ENCODE results near the gene RAET1G.
"Not testable (repeated sequence)": the region's sequence is repeated elsewhere in the genome, so short reads cannot be mapped to it uniquely, and the experiment has no call there.

The RAET1G gene

GRCh38 chr6:149934249-149935156, 11.6 kb upstream of the RAET1G start:
- peak; percentile 79 for DNase-seq (ENCODE audit: low spot score)

DNA sequence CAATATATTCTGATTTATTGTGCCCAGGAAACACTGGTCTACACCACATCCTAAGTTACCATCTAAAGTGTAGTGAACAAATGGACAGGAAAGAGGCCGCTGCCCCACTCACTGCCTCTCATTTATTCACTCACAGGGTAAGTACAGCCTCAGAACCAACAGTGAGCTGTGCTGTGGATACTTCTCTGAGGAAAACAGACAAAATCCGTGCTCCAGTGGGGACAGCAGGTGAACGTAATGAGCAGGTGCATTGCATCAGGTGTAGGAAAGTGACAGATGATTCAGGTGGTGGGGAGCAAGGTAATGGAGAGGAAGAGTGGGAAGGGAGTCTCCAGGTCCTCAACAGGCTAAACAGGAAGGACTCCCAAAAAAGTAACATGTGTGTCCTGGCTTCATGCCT, 10.5 kb upstream of the RAET1G start:
- no peak for DNase-seq (ENCODE audit: low spot score)

DNA sequence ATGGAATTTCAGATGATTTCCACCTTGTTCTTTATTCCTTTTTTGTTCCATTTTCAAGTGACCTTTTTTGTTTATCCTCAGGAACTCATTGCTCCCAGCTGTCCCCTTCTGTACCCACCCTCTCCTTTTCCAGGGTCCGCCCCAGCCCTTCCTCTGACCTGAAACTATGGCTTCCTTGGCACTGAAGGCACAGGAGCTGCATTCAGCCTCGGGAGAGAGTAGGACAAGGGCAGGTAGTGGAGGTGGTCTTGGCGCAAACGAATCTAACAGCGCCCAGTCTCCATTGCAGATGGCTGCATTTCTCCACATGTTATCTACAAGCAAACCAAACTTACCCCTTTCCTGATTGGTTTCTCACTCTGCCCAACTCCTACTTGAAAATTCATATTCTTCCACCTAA, 10.1 kb upstream of the RAET1G start:
- DNase-seq (ENCODE audit: low spot score): no peak

DNA sequence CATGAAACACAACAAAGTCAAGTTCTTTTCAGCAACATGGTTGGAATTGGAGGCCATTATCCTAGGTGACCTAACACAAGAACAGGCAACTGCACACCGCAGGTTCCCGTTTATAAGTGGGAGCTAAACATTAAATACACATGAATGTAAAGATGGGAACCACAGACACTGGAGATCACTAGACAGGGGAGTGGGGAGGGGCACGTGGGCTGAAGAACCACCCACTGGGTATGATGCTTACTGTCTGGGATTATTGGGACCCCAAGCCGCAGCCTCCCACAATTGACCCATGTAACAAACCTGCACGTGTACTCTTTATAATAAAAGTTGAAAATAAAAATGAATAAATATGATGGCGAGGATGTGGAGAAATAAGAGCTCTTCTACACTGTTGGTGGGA, 8.6 kb upstream of the RAET1G start:
- DNase-seq (ENCODE audit: low spot score): no peak

DNA sequence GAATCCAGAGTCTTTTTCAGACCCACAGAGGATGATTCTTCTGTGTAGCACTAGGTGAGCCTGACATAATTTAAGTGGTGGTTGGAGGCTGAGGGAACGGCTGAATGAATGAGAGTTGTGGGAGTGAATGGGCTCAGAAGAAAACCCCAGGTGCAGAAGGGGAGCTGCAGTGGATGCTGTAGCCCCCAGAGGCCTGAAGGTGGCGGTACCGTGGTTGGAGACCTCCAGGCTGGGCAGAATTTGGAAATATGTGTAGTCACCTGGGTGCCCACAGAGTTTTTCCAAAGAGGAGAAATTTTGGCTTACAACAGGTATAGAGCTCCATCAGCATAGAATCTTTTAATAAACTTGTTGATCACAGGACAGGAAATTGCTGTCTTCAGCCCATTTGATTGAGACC, 6.5 kb upstream of the RAET1G start:
- DNase-seq (ENCODE audit: low spot score): no peak

- DNase-seq (ENCODE audit: low spot score): not testable (repeated sequence)
These were observed 4.1 kb upstream of the RAET1G start for GRCh38 chr6:149927025-149927424.

GRCh38 chr6:149925974-149926777, 3.3 kb upstream of the RAET1G start:
- DNase-seq (ENCODE audit: low spot score): peak; percentile 79

DNA sequence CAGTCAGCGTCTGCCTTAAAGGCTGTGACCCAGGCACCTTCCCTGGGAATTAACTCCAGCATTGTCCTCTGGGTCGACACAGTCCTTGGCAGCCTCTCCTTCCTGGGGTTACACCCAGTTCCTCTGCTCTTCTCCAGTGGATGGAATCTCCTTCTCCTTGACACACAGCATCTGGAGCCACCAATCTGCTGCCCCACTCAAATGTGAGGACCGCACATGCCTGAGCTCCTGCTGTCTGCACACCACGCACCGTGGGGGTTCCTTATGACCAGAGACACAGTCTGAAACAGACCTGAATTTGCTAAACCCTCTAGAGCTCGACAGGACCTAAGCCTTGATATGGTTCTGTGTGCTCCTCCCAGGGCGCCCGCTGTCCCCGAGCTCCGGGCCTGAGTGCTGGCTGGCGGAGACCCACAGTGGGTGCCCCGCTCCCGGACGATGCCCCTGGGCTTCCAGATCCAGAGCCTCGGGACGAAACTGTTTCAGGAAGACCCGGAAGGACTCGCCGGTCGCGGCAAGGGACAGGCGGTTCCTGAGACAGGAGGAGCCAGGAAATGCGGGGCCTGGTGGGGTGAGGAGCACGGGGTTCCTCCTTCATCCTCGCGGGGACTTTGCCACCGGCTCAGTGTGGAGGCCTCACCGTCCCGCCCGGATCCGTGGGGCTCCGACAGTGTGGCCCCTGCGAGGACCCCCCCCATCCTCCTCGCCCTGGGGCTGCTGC, 2.5 kb upstream of the RAET1G start:
- DNase-seq (ENCODE audit: low spot score): no peak

- DNase-seq (ENCODE audit: low spot score): no peak
These were observed 2.0 kb upstream of the RAET1G start for GRCh38 chr6:149924933-149925252.

GRCh38 chr6:149924206-149924932, 1.4 kb upstream of the RAET1G start:
- no peak for DNase-seq (ENCODE audit: low spot score)

DNA sequence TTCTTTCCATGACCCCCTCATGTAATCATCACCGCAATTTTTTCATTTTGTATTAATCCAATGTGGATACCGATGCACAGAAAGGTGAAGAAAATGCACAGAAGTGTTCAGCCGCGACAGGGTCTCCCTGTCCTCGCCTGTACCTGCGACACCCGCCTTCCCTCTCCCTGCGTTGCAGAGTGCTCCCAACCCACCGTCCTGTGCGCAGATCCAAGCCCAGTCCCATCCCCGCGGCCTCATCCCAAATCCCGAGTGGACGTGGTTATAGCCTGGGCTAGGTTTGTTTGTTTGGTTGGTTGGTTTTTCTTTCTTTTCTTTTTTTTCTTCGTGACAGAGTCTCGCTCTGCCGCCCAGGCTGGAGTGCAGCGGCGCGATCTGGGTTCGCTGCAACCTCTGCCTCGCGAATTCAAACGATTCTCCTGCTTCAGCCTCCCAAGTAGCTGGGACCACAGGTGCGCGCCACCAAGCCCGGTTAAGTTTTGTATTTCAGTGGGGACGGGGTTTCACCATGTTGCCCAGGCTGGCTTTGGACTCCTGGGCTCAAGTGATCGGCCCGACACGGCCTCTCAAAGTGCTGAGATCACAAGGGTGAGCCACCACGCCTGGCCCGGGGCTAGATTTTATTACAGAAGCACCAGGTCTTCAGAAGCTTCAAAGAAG, 536 bp upstream of the RAET1G start:
- no peak for DNase-seq (ENCODE audit: low spot score)

GRCh38 chr6:149922091-149922490, 830 bp downstream of the RAET1G start:
- not testable (repeated sequence) for DNase-seq (ENCODE audit: low spot score)

DNA sequence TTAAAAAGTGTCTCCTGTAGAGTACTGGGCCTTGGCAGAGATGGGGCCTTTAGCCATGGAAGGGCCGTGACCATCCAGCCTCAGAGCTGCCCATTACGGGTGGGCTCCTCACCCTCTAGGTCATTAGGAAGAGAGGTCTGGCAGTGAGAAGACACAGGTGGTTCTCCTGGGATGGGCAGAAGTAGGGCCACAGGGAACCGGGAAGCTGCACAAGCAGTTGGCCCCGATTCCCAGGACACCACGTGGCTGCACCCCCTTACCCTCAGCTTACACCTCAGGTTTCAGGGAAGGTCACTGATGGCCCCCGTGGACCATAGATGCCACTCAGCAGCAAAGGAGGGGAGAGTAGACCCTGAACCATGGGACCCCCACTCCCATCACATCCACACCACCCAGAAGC, 1.6 kb downstream of the RAET1G start:
- no peak for DNase-seq (ENCODE audit: low spot score)

DNA sequence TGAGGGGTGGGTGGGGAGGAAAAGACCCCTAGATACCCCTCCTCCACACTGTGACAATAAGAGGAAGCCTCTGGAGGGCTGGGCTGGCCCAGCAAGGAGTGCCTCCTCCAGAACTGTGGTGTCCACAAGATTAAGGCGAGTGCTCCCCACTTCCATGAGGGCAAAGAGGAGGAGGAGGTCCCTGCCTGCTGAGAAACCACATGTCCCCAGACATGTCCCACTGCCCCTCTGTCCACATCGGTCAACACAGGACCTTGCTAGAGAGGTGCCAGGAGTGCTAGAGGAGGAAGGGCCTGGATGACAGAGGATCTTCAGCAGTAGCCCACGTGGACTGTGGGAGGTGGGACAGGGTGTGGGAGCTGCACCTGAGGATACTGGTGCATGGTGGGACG, 3.1 kb downstream of the RAET1G start:
- no peak for DNase-seq (ENCODE audit: low spot score)

- DNase-seq (ENCODE audit: low spot score): not testable (repeated sequence)
These were observed 3.6 kb downstream of the RAET1G start for GRCh38 chr6:149919126-149919833.

DNA sequence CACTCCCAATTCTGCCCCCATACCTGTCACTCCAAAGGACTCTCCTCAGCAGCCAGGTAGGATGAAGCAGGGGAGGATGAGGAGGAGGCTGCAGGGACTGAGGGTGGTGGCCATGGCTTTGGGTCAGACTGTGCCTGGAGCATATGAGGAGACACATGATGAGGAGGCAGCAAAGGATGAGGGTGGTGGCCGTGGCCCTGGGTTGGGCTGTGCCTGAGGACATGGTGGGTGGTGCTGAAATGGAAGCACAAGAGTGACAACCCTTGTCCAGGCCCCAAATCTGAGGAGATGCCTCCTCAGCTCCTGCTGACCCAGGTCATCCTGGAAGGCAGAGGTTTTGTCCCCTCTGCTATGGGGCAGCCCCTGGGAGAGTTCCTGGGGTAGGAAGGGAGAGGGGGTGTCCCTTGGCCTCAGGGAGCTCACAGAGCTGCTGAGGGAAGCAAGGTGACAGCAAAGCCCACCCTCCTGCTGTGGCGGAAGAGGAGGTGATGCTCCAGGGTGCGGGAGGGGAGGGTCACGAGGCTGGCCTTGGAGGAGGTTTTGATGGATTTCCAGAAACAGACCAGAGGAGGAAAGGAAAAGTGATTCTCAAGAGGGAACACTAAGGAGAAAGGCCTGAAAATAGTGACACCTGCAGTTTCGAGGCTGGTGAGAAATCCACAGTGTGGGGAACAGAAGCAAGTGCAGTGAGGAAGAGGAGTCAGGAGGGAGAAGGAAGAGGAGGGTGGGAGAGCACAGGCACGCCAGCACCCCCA, 4.6 kb downstream of the RAET1G start:
- no peak for DNase-seq (ENCODE audit: low spot score)

DNA sequence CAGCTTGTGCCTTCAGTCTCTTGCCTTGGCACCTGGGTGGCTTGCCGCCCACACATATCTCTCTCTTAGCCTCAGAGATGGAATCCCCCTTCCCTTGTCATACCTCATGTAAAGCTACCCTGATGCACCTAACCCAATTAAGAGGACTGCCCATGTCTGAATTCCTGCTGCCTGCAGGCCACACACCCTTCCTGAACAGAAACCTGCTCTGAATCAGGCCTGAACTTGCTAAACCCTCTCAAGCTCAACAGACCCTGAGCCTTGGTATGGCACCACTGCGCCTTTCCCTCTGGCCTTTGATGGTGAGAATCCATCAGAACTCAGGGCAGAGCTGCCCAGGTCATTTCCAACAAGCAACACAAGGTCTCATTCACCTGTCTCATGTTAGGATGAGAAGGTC, 5.2 kb downstream of the RAET1G start:
- no peak for DNase-seq (ENCODE audit: low spot score)

GRCh38 chr6:149915970-149916865, 6.7 kb downstream of the RAET1G start:
- DNase-seq (ENCODE audit: low spot score): no peak

Measured in hematopoietic multipotent progenitor cell treated with erythropoietin and hydrocortisone succinate and interleukin-3 and kit ligand, for 17 days (in vitro differentiated cells).